Midbrain (tissue), 1 donor: ENCODE results near the gene AKT1.
"Not testable (repeated sequence)": the region's sequence is repeated elsewhere in the genome, so short reads cannot be mapped to it uniquely, and the experiment has no call there.

ENCODE experiments used
- DNase-seq: peaks from one replicate; lab custom pipeline; 2025; lab: John Stamatoyannopoulos, UW

AKT1 gene

DNA sequence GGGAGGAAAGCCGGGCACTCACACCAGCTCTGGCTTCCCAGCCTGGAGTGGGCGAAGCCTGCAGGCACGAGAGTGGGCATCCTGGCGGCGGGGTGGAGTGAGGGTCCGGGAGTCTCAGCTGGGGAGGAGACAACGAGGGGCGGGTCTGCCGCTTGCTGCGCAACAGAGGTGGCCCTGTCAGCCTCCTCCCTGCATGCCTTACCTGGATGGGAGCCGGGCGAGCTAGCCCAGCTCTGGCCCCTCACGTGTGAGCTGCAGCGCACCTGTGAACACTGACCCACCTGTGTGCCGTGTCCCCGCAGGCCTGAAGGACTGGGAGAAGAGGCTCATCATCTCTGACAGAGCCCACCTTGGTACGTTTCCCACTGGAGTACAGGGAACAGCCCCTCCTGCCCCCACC, 56.5 kb downstream of the AKT1 start:
- no peak for DNase-seq

DNA sequence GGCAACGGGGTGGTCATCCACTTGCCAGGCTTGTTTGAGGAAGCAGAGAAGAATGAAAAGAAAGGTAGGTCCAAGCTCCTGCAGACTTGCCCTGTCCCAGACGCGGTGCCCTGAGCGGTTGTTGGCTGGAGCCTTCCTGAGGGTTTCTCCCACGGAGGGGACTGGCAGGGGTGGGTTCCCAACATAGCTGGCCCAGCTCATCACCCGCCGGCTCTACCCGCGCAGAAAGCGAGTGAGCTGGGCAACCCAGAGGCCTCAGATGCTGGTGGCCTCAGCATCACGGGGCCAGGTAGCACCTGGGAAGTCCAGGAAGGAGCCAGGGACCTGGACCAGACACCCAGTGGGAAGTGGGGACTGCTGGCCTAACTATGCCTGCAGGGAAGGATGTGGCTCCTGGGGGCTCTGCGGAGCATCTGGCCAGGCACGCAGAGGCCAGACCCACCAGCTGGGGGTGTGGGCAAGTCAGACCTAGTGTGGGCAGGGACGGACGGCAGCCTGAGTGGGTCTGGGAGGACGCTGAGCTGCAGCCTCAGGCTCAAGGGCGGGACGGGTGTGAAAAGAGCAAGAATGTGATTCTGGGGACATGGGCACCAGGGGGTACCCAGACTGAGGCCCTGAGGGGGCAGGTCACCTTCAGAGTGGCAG, 57.1 kb downstream of the AKT1 start:
- no peak for DNase-seq

DNA sequence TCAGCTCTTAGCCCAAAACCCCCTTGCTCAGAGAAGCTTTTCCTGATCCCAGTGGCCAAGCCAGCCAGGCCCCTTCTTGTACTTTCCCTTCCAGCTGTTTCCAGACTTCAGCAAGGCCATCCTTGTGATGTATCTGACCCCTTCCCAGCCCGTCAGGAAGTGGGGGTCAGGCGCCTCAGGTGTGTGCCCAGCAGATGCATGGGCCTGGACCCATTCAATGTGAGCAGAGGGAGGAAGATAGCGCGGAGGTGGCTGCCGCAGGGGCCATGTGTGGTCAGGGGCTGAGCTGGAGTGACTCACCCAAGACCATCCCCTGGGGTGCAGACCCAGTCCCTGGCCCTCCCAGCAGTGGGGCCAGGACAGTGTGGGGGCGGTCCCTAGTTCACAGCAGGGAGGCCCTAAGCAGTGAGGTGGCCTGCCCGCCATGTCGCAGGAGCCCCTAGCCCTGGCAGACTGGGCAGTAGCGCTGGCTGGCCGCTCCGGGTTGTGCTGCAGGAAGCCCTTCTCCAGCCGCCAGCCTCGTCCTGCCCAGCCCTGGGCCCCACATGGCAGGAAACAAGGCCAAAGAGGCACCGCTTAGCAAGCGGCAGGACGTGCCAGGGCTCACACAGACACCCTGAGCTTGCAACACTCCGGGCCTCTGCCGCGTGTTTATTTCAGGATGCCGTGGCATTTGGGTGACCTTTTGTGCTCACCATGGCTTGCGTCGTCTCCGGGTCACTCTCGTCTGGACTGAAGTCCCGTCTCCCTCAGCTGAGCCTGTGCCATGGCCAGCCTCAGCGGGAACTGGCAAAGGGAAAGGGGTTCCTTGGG, 59.5 kb downstream of the AKT1 start:
- peak; percentile 79 for DNase-seq

DNA sequence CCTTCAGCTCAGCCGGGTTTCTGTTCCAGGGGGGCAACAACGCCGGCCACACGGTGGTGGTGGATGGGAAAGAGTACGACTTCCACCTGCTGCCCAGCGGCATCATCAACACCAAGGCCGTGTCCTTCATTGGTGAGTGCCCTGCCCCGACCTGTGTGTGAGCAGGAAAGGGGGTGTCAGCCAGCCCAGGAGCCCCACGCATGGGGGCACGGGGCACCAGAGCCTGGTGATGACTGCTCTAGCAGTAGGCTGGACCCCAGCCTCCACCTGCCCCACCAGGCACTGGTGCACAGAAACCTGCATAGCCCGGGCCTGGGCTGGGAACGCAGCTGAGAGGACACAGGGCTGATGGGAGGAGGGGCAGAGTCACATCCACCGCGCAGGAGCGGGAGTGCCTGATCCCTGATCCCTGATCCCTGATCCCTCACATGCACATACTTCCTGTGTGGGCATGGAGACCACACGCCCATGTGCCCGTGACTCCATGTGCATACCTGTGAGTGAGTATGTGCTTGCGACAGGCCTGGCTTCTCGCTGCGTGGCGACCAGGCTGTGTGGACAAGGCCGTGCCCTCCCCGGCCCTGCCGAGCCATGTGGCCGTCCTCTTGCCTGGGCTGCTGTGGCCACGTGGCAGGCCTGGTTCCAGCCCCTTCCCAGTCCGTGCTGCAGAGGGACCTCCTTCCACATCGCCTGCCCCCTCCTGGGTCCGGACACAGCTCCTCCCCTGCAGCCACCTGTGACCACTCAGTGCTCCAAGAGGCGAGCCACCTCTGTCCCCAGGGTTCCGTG, 60.4 kb downstream of the AKT1 start:
- DNase-seq: no peak

DNA sequence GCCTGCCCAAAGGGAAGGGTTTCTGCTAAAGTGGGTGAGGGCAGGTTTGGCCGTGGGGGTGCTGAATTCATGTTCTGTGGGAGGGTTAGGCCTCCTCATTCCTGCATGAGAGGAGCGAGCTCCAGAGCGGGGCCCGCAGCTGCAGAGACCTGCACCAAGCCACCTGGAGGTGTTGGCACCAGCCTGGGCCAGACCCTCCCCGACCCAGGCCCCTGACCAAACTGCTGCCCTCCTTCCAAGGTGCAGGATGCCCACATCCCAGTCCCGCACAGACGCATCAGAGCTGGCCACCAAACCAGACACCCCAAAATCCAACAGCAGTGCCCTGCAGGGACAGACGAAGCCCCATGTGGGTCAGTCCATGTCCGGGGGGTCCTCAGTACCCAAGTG, 61.0 kb downstream of the AKT1 start:
- DNase-seq: no peak

DNA sequence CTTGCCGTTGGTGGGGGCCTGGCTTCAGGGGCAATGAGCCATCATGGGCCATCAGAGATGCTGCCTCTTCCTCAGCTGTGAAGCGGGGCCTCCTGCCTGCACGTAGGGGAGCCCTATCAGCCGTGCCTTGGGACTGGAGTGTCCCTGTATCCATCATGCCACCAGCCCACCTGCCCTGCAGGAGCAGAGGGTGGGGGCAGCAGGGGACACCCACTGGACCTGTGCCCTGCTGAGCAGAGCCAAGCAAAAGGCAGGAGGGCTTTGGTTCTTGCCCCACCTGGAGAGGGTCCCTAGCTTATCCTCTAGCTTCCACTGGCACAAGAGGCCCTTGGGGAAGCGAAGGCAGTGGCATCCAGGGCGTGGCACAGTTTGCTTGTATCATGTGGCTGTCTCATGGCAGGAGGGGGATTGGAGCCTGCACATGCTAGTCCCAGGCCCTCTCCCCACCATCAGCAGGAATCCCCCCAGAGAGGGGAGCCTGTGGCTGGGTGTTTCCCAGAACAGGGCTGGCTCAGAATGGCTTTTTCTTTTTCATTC, 61.4 kb downstream of the AKT1 start:
- DNase-seq: no peak

DNA sequence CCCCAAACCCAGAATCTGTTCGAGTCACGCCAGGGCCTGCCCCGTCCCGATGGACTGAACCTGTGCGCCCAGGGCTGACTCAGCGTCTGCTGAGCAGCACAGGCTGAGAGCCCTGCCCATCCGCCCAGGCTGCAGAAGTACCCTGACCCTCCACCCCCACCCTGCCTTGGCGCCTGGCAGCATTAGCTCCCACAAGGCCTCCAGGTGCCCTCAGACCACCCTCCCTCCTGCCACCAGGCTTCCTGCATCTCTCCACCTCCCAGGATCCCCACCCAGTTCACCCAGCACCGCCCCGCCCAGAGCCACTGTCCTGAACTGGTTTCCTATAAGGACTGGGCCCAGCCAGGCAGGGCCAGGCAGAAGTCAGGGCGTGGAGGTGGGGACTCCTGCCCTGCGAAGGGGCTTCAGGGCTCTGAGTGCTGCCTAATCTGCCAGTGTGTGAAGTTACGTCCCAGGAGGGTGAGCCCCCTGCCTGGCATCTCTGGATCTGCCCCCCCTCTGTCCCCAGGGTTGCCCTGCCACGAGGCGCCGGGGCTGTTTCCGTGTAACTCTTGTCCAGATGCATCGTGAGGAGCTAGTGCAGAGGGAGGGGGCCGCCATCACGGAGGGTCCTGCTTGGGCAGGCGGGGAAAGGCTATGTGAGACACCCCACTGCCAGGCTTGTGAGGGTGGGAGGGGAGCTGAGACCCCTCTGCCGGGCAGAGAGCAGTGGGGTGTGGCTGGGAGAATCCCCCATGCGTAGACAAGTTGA, 62.4 kb downstream of the AKT1 start:
- DNase-seq: no peak

DNA sequence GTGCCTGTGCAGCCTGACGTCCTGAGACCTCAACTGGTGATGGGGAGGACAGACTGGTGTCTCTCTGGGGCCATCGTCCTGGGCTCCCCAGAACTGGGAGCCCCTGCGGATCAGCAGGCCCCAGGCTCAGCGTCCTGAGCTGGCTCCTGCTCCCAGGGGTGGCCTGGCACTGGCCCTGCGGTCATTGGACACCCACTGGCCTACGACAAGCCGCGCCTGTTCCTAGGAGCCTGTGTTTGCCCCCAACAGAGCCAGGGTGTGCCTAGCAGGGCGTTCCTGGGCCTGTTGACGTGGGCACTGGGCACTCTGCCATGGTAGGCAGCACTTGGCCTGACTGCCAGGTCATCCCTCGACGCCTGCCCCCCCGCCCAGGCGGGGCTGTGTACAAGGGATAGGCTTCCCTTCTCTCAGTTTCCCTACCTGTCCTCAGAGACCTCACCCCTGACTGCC, 63.2 kb downstream of the AKT1 start:
- DNase-seq: no peak

DNA sequence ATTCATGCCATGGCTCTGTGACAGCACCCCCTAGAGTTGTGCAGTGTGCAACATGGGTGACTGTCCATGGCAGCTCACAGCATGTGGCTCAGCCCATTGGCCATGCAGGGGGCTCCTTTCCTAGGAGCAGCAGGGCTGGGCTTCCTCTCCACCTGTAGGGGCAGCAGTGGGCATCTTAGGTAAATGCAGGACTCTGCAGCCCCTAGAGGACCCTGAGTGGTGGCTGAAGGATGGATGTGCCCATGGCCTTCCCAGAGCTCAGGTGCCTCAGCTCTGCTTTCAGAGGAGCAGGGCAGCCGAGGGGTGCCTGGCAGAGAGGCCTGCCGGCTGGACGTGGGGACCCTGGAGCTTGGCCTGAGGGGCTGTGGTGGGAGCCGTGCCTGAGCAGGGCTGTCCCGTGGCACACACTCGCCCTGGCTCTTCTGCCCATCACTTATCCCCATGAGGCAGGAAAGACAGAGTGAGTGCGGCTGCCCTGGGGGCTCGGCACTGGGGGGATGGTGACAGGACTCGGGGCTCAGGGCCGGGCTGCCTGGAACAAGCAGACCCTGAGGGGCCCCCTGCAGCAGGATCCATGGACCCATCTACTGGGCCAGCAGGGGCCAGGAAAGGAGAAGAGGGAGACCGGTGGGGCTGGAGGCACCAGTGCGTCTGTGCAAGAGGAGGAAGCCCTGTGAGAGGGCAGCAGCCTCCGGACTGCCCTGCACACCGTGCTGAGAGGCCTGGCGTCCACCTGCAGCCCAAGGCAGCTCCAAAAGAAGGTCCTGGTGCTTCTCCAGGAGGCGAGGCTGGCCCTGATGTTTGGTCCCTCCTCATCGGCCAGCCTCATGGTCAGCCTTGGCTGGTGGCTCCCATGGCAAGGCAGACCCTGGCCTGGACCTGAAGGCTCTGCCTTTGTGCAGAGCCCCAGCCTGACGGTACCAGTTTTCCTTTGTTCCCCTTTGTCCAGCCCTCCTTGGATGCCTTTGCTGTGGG, 63.9 kb downstream of the AKT1 start:
- DNase-seq: no peak

DNA sequence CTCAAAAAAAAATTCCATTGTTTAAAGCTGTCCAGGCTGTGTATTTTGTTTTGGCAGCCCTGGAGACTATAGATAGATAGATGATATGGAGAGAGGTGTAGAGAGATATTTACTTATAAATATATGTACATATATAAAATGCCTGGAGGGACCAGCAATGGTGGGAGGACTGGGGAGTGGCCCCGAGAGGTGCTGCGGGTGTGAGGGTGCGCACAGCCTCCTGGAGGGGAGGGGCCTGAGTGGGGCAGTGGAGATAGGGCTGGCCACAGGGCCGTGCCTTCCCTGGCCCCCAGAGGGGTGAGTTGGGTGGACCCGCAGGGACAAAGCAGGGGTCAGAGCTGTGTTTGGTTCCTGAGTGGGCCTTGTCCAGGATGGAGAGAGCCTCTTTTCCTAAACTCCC, 65.1 kb downstream of the AKT1 start:
- no peak for DNase-seq

DNA sequence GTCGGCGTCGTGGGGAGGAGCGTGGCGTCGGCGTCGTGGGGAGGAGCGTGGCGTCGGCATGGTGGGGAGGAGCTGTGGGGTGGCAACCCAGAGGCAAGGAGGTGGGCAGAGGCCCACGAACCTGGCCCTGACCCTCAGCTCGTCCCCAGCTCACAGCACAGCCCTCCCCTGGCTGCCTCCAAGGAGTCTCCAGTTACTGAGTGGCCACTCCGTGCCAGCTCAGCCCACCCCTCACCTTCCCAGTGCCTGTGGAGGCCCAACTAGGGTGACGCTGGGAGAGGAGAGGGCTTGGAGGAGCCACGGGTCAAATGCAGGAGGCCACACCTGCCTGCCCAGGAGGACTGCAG, 65.7 kb downstream of the AKT1 start:
- DNase-seq: no peak

DNA sequence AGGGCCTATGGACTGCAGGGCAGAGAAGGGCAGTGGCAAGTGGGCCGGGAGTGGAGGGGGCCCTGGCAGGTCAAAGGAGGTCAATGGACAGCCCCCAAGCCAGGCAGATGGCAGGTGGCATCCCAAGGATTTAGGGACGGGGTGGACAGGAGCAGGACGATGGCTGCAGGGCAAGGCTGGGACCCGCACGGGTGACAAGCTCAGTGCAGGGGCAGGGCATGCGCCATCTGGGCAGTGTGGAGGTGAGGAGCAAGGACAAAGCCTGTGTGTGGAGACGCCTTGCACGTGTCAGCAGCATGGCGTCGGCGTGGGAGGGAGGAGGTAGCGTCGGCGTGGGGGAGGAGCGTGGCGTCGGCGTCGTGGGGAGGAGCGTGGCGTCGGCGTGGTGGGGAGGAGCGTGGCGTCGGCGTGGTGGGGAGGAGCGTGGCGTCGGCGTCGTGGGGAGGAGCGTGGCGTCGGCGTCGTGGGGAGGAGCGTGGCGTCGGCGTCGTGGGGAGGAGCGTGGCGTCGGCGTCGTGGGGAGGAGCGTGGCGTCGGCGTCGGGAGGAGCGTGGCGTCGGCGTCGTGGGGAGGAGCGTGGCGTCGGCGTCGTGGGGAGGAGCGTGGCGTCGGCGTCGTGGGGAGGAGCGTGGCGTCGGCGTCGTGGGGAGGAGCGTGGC, 66.2 kb downstream of the AKT1 start:
- not testable (repeated sequence) for DNase-seq

DNA sequence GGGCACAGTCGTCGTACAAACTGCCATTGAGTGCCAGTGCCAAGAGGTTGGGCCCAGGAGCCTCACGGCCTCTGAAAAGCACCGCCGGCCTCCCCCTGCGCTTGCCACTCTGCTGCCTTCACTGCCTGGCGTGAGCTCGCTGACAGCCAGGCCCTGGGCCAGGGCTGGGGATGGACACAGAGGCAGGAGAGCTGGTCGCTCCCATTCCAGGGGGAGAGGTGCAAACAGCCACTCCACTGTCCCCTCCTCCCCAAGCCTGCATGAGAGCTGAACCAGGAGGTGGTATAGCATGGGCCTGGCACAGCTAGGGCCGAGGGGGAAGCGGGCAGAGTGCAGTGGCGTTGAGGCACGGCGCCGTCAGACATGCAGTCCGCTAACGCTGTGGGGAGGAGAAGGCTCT, 66.9 kb downstream of the AKT1 start:
- DNase-seq: no peak

DNA sequence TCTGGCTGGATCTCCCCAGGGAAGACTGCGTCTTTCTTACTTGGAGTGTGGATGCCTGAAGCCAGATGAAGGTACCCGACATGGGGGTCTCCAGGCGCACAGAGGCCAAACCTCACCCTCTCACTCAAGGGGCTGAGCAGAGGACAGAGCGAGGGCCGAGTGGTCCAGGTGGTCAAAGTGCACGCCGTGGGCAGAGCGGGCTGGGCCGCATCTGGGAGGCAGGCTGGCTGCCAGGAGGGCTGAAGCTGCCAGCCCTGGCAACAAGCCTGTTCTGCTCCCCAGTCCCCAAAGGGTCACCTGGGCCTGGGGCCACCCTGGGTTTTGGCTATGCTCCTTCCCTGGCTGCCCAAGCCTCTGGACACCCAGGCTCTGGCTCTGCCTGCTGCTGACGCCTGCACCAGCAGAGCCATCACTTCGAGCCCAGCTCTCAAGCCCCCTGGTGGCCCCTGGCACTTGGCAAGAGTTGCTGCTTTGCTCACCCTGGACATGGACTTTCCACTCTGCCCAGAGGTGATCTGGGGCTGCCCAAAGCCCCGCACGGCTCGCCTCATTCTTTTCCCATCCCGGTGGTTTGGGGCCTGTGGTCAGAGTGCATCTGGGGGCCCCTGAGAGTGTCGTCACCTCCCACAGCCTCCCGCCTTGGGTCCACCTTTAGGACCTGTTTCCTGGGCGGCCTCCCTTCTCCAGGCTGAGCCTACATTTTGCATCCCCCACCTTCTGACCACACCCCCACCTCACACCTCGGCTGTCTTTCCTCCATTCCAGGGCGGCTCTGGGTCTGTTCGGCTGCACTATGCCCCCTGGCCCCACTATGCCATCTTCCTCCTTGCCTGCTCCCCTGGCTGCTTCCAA, 68.7 kb downstream of the AKT1 start:
- DNase-seq: peak; percentile 38

DNA sequence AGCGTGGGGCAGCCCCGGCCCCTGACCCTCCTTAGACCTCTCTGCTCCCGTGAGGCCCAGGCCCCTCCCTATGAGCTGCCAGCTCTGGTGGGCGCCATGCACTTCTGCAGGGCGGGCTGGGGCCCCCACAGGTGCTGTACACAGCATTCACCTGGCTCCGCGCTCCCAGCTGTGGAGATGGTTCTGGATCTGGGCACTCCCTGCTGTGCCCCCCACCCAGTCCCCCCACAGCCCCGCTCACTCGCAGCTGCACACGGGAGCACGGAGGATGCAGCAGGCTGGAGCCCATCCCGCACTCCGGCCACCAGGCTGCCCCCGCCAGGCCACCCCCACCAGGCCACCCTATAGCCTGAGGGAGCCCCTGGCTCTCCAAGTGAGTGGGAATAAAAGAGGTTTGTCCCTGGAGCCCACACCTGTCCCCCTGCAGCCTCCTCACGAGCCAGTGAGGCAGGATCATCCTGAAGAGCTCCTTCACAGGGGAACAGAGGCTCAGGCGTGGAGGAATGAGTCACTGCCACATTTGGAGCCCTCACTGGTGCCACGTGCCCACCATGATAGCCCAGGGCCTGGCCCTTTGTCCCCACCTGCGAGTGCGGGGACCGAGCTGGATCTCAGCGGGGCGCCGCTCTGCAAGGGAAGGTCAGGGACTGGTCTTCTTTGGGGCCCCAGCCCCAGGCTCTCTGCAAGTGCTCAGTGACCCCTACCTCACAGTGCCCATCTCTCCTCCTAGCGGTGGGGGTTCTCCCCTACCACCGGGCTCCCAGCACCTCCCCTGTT, 69.6 kb downstream of the AKT1 start:
- DNase-seq: no peak

DNA sequence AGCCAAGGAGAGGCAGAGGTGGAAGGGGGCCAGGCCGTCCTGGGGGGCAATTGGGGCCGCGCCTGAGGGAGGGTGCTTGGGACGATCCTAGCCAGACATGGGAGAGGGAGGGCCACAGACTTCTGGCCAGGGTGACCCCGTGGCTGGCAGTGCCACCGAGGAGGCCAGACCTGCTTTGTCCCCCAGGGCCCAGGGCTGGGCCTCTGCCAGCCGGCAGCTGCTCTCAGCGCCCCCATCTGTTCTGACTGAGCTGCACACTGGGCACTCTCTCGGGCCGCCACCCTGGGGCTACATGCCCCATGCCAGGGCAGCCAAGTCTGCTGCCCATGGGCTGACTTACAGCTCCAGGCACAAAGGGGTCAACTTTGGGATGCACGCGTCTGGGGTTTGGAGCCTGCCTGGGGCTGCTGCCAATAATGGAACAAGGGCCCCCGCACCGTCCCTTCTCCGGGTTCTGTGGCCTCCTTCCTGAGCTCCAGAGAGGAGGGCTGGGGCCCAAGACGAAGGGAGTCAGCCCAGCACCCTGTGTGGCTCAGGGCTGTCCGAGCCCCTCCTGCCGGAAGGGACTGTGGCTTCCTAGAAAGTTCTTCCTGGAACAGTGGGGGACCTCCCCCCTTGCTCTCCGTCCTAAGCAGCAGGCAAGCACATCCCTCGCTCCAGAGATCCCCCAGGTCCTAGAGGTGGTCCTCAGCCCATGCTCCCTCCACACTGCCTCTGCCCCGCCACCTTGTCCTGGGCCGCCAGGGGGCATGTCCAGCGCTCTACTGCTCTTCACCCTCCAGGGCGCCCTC, 70.4 kb downstream of the AKT1 start:
- DNase-seq: peak; percentile 56

DNA sequence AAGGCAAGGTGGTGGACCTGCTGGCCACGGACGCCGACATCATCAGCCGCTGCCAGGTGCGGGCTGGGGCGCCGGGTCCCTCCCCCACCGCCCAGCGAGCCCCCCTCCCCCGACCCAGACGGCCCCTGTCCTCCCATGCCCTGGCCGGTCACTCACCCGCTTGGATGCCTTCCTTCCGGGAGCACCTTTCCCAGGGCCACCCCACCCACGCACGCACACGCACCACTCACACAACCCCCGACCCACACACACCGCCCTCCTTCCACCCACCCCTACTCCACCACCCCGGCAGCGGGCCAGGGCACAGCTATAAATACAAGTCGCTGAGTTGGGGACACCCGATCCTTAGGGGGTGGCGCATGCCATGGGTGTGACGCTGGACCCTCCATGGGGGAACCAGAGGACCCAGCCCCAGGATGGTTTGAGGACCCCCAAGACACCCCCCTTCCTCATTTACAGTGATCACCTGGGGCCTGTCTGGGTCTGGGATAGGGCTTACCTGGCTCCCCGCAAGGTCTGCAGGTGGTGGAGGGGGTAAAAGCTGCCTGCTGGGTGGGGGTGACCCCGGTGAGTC, 71.1 kb downstream of the AKT1 start:
- DNase-seq: no peak
